Activated naive CD4-positive, alpha-beta T cell treated with anti-CD3 and anti-CD28 coated beads for 36 hours (primary cell): ENCODE measurements around the gene HECTD3. TPM values are rescaled to one million over a fixed set of nuclear protein-coding genes. Genes with fewer than 3 reads are reported as not detected.
A peak's percentile ranks its signal among the peaks of the same experiment; 100 is the strongest.

Source experiments
- CTCF ChIA-PET: fragments of 350-600 bp; sonication (Branson Sonifier 250); formaldehyde crosslinking; loops from one replicate; lab custom pipeline; 2021; ENCODE audit warnings: antibody characterized with exemption; lab: Charles Lee
- DNase-seq: peaks from one replicate; pipeline ENCODE4 v3.0.0-alpha.2; 2020
- H3K27ac Mint-ChIP-seq: one replicate; pipeline ENCODE4 v1.8.0; 2021; ENCODE audit warnings: mild to moderate bottlenecking, mixed read lengths
- H3K27me3 Mint-ChIP-seq: one replicate; pipeline ENCODE4 v1.8.0; 2021; ENCODE audit warnings: low read depth, mixed read lengths
- H3K36me3 Mint-ChIP-seq: one replicate; pipeline ENCODE4 v1.8.0; 2021; ENCODE audit warnings: low read depth, mixed read lengths
- H3K4me1 Mint-ChIP-seq: one replicate; pipeline ENCODE4 v1.8.0; 2021; ENCODE audit warnings: low read depth, mixed read lengths
- H3K4me3 Mint-ChIP-seq: one replicate; pipeline ENCODE4 v1.8.0; 2021; ENCODE audit warnings: mild to moderate bottlenecking, moderate library complexity, mixed read lengths
- H3K9me3 Mint-ChIP-seq: one replicate; pipeline ENCODE4 v1.8.0; 2021; ENCODE audit warnings: mixed read lengths
- intact Hi-C: fragments of 100-400 bp; cut with micrococcal nuclease; formaldehyde crosslinking; loops from one replicate; pipeline ENCODE4 v1.15.1; 2023
- total RNA-seq, 2 experiments: library from RNA; stranded (reverse); gene quantifications; one replicate each; pipeline ENCODE4 v1.2.3, GENCODE V29; 2021

HECTD3 gene
- total RNA-seq, 2 experiments from 2014 or later, result 14.3 to 16.9 TPM

DNA sequence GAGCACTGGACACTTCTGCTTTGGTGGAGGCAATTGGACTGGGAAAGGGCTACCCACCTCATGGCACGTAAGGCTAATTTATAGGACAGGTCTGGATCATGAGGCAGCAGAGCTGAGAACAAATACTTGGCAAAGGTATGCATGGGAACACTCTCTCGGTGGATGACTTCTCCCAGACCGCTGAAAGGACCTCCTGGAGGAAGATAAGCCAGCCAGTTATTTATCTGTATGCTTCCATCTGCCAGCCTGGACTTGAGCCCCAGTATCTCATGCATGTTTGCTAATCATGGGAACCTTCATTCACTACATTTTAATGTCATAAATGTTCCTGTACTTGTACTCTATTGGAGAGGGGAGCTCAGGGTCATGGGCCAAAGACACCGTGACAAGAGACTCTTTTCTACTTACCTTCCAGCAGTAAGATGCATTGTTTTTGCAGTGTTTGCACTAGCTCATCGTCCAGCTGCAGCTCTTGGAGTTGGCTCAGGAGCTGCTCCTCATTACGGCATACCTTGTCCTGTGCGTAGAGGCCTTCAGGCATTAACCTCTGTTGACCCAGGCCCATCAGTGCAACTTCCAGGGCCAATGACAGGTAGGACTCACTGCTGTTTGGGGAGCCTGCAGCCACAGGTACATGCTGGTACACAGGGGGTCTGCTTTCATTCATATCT lies 24.6 kb upstream of the HECTD3 start:
- Mint-ChIP-seq H3K27me3 (no peaks in the 10 kb centered on the region), H3K4me3 (no peak overlapping the region), H3K27ac (no peak overlapping the region), H3K9me3 (no peaks in the 10 kb centered on the region), H3K4me1 (peaks cover 2% of the 10 kb centered on the region), H3K36me3 (no peaks in the 10 kb centered on the region)
- intact Hi-C loops, result no loop called here
- CTCF ChIA-PET, result interaction anchor here (0.6 to 3.5 kb wide), 2 partner anchors 18 to 1211 kb away, joined by 3 to 16 read pairs; no protein-coding TSS in a partner anchor
- no peak for DNase-seq

DNA sequence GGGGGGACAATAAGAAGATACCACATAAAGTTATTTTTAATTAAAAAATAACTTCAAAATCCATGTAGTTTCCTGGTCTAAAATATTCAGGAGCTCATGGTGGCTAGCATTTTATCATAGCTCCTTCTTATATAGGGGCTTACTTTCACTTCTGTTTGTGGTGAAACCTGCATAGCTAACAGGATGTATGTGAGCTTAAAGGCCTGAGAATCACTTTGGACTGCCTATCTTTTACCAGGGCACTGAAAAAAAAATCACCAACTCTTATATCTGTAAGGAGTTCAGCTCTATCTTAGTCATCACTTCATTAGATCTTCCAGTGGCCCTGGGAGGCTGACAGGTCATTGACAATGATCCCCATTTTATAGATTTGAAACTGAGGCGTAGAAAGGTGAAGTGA lies 22.2 kb upstream of the HECTD3 start:
- intact Hi-C loops, result no loop called here
- H3K4me3 Mint-ChIP-seq, result no peak overlapping the region
- CTCF ChIA-PET, result interaction anchor here (3.5 kb wide), 1 partner anchor 16 kb away, joined by 16 read pairs; no protein-coding TSS in a partner anchor
- no peaks in the 10 kb centered on the region for H3K36me3 Mint-ChIP-seq
- no peaks in the 10 kb centered on the region for H3K9me3 Mint-ChIP-seq
- H3K27ac Mint-ChIP-seq, result no peak overlapping the region
- no peaks in the 10 kb centered on the region for H3K27me3 Mint-ChIP-seq
- no peak for DNase-seq
- peaks cover 2% of the 10 kb centered on the region for H3K4me1 Mint-ChIP-seq

DNA sequence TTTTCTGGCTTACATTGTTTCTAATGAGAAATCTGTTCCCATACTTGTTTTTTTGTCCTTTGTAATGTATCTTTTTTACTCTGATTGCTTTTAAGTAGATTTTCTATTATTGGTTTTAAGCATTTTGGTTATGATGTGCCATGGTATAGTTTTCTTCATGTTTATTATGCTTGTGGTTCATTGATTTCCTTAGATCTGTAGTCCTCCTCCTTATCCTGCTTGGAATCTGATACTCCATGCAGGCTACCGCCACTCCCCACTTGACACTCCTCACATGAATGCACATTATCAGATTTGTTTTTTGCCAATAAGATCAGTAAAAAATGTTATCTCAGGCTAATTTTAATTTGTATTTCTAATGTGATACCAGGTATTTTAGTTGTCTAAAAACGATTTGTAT lies 21.7 kb upstream of the HECTD3 start:
- no peak overlapping the region for H3K27ac Mint-ChIP-seq

DNA sequence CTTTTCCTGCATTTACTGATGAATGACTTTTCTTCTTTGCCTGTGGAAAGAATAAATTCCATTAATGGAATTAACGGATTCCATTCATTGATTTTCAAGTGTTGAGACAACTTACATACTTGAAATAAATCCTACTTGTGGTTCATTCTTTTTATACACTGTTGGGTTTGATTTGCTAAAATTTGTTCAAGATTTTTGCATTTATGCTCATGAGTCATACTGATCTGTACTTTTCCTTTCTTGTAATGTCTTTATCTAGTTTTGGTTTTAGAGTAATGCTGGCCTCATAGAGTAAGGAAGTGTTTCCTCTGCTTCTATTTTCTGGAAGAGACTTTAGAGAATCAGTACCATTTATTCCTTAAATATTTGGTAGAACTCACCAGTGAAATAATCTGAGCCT lies 15.3 kb upstream of the HECTD3 start:
- no peak overlapping the region for H3K4me3 Mint-ChIP-seq
- no peak for DNase-seq
- intact Hi-C loops, result no loop called here
- no peaks in the 10 kb centered on the region for H3K36me3 Mint-ChIP-seq
- no peaks in the 10 kb centered on the region for H3K9me3 Mint-ChIP-seq
- H3K27ac Mint-ChIP-seq, result peak overlapping the region; percentile 5
- H3K27me3 Mint-ChIP-seq, result no peaks in the 10 kb centered on the region
- CTCF ChIA-PET, result interaction anchor here (1.0 kb wide), 1 partner anchor 274 kb away, joined by 5 read pairs; no protein-coding TSS in a partner anchor
- H3K4me1 Mint-ChIP-seq, result peaks cover 12% of the 10 kb centered on the region

More for the DNA sequence above, 21.7 kb upstream of the HECTD3 start:
- no peaks in the 10 kb centered on the region for H3K27me3 Mint-ChIP-seq
- no peak overlapping the region for H3K4me3 Mint-ChIP-seq
- H3K9me3 Mint-ChIP-seq, result no peaks in the 10 kb centered on the region
- peaks cover 2% of the 10 kb centered on the region for H3K4me1 Mint-ChIP-seq
- CTCF ChIA-PET, result interaction anchor here (3.5 kb wide), 1 partner anchor 15 kb away, joined by 16 read pairs; no protein-coding TSS in a partner anchor
- H3K36me3 Mint-ChIP-seq, result no peaks in the 10 kb centered on the region
- no peak for DNase-seq
- intact Hi-C loops, result no loop called here

DNA sequence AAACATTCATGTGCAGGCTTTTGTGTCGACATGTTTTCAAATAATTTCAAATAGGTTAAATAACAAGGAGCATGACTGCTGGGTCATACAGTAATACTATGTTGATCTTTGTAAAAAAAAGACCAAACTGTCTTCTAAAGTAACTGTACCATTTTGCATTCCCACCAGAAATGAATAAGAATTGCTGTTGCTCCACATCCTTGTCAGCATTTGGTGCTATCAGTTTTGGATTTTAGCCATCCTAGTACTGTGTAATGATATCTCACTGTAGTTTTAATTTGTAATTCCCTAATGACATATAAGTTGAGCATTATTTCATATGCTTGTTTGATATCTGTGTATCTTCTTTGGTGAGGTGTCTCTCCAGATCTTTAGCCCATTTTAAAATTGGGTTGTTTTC lies 12.5 kb upstream of the HECTD3 start:
- intact Hi-C loops, result no loop called here
- DNase-seq, result no peak
- no peak overlapping the region for H3K27ac Mint-ChIP-seq

DNA sequence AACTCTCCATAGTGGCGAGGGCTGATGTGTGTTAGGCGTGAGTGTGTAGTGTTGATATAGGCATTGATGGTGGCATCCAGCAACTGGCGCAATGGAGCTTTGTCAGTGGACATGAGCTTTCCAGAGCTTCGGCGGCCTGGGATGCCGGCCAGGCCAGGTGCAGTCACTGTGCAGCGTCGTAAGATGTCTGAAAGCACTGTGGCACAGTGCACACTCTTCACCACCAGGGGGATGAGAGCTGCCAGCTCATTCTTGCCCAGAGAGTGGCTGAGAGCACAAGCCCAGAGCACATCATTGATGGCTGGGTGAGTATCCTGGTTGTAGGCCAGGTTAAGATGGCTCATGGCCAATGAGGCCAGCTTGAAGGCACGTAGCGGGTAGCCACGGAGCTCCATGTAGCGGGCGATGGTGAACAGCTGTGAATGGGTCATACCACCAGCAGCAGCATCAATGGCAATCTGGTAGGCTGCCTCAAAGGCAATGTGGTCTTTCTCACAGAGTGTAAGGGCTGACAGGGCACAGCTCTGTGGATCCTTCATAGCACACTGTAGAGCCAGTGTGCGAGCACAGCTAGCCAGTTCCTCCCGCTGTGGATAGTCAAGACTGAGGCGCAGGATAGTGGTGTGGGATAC lies 7.6 kb upstream of the HECTD3 start:
- H3K4me3 Mint-ChIP-seq, result no peak overlapping the region
- H3K27me3 Mint-ChIP-seq, result no peaks in the 10 kb centered on the region
- intact Hi-C loops, result loop anchor here (1.0 kb wide), 2 partner anchors 212 to 282 kb away; no protein-coding TSS in a partner anchor
- peaks cover 13% of the 10 kb centered on the region for H3K4me1 Mint-ChIP-seq
- CTCF ChIA-PET, result interaction anchor here (0.7 to 6.1 kb wide), 20 partner anchors 8 to 474 kb away, joined by 3 to 155 read pairs (median 4); partner anchors contain the start of genes MUTYH and TOE1
- H3K36me3 Mint-ChIP-seq, result peaks cover 6% of the 10 kb centered on the region
- no peak overlapping the region for H3K27ac Mint-ChIP-seq
- no peaks in the 10 kb centered on the region for H3K9me3 Mint-ChIP-seq
- peak; percentile 81 for DNase-seq

More for the DNA sequence above, 12.5 kb upstream of the HECTD3 start:
- Mint-ChIP-seq H3K4me1 (peaks cover 12% of the 10 kb centered on the region), H3K4me3 (no peak overlapping the region), H3K9me3 (no peaks in the 10 kb centered on the region), H3K27me3 (no peaks in the 10 kb centered on the region), H3K36me3 (no peaks in the 10 kb centered on the region)
- CTCF ChIA-PET, result no interaction called here

DNA sequence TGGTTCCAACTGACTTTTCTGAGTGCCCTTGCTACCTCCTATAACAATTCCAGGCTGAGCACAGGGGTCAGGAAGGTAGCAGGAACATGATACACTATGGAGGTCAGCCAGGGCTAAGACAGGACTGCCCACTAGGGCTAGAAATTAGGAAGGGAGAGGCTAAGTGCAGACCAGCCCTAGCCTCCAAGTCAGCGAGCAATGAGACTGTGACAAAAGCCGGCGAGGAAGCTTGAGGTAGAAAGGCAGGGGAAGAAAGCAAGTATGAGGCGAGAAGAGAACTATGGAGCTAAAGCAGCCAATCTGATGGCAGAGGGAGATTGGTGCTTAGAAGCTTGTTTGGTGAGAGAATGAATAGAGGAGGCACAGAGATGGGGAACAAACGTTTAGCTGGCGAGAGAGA lies 5.6 kb upstream of the HECTD3 start:
- peaks cover 6% of the 10 kb centered on the region for H3K36me3 Mint-ChIP-seq
- H3K27ac Mint-ChIP-seq, result no peak overlapping the region
- no peak for DNase-seq
- H3K9me3 Mint-ChIP-seq, result no peaks in the 10 kb centered on the region
- H3K4me3 Mint-ChIP-seq, result no peak overlapping the region
- intact Hi-C loops, result no loop called here
- no peaks in the 10 kb centered on the region for H3K27me3 Mint-ChIP-seq
- CTCF ChIA-PET, result interaction anchor here (0.6 to 6.1 kb wide), 6 partner anchors 17 to 323 kb away, joined by 3 to 155 read pairs (median 10); partner anchors contain the start of genes MUTYH and TOE1
- peaks cover 22% of the 10 kb centered on the region for H3K4me1 Mint-ChIP-seq

DNA sequence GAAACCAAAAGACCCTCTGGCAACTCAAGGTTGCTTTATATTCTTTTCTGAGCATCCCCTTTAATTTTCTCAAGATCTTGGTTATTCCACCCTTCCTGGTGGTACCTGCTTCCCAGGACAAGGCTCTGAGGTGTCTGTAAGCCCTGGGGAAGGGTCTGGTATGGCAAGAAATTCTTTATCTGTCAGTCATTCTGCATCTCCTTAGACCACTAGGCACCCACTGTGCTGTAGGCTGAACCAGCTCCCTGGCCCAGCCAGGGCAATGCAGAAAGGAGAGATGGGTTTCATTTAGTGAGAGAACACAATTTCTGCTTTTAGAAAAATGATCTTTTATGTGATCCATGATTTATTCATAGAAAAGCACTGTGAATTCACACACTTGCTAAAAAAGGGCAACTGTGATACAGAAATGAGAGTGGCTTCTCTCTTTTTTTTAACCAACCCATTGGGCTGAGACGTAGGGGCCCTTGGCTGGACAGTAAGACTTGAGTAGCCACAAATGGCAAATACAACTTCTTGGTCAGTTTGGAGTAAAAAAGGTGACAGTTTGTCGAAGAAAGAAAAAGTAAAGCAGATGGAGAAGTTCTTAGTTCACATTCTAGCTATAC lies 5.1 kb upstream of the HECTD3 start:
- CTCF ChIA-PET, result interaction anchor here (0.7 to 6.1 kb wide), 8 partner anchors 18 to 324 kb away, joined by 3 to 155 read pairs (median 3); partner anchors contain the start of genes MUTYH and TOE1
- H3K27me3 Mint-ChIP-seq, result no peaks in the 10 kb centered on the region
- H3K9me3 Mint-ChIP-seq, result no peaks in the 10 kb centered on the region
- H3K36me3 Mint-ChIP-seq, result peaks cover 6% of the 10 kb centered on the region
- H3K4me3 Mint-ChIP-seq, result no peak overlapping the region
- no peak for DNase-seq
- H3K27ac Mint-ChIP-seq, result no peak overlapping the region
- H3K4me1 Mint-ChIP-seq, result peaks cover 26% of the 10 kb centered on the region
- intact Hi-C loops, result no loop called here

DNA sequence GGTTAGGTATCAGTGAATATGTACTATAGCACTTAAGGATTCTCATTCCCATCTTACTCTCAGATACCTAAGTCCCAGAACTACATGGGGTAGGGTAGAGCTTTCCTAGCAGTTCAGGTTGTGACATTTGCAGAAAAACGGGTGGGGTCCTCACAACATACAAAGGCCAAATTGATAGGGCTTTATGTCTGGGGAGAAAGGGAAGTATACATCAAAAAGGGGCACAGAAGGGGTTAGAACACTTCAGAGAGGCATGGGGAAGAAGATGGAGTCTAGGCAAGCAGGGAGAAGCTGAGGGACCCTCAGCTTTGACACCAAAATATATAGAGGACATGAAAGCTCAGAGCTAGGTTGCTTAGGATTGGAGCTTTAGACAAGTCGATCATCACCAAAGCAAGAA lies 4.6 kb upstream of the HECTD3 start:
- DNase-seq, result no peak
- Mint-ChIP-seq H3K27ac (no peak overlapping the region), H3K4me1 (peaks cover 26% of the 10 kb centered on the region), H3K27me3 (no peaks in the 10 kb centered on the region), H3K36me3 (peaks cover 6% of the 10 kb centered on the region), H3K9me3 (no peaks in the 10 kb centered on the region), H3K4me3 (no peak overlapping the region)
- CTCF ChIA-PET, result interaction anchor here (0.7 to 6.1 kb wide), 6 partner anchors 212 to 324 kb away, joined by 3 to 155 read pairs (median 3); partner anchors contain the start of genes MUTYH and TOE1
- intact Hi-C loops, result no loop called here

DNA sequence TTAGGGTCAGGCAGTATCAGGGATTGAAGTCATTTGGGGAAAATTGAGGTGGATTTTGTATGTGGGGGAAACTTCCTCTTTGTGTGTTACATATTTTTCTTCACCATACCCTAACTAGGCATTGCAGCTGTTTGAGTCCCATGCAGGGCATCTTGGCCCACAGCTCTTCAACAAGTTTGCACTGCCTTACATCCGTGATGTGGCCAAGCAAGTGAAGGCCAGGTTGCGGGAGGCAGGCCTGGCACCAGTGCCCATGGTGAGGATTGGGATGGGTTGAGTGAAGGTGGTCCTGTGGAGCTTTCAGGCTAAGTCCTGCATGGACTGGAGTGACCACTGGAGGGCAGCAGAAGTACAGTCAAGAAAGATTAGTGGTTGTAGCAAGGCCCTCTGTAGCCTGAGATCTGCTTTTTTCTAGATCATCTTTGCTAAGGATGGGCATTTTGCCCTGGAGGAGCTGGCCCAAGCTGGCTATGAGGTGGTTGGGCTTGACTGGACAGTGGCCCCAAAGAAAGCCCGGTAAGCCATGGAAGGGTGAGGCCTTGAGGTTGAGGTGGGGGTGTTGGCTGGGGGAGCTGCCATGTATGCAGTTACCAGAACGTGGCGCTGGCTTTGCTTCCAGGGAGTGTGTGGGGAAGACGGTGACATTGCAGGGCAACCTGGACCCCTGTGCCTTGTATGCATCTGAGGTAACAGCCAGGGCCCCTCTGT lies 3.4 kb upstream of the HECTD3 start:
- intact Hi-C loops, result loop anchor here (1.0 to 5.0 kb wide), 4 partner anchors 216 to 568 kb away; partner anchors contain the start of gene NASP
- H3K27me3 Mint-ChIP-seq, result no peaks in the 10 kb centered on the region
- H3K36me3 Mint-ChIP-seq, result peaks cover 6% of the 10 kb centered on the region
- CTCF ChIA-PET, result interaction anchor here (0.6 to 5.6 kb wide), 35 partner anchors 10 to 481 kb away, joined by 3 to 124 read pairs (median 4); partner anchors contain the start of genes EIF2B3, MUTYH and TOE1
- peak overlapping the region; percentile 76 for H3K27ac Mint-ChIP-seq
- peaks cover 36% of the 10 kb centered on the region for H3K4me1 Mint-ChIP-seq
- H3K9me3 Mint-ChIP-seq, result no peaks in the 10 kb centered on the region
- peak overlapping the region; percentile 43 for H3K4me3 Mint-ChIP-seq
- peak; percentile 92 for DNase-seq

DNA sequence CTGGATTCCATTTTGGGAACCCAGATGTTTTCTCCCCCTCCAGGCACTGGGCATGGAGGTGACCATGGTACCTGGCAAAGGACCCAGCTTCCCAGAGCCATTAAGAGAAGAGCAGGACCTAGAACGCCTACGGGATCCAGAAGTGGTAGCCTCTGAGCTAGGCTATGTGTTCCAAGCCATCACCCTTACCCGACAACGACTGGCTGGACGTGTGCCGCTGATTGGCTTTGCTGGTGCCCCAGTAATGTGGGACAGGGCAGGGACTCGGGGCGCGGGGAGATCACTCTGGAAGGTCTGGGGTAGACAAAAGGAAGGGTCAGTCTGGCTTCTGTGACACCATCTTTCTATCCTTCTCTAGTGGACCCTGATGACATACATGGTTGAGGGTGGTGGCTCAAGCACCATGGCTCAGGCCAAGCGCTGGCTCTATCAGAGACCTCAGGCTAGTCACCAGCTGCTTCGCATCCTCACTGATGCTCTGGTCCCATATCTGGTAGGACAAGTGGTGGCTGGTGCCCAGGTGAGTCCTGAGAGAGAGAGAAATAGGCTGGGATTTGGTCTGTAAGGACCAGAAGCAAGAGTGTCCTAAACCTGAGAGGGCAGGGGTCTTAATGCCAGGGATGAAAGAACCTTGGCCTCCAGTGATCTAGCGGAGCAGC lies 2.6 kb upstream of the HECTD3 start:
- Mint-ChIP-seq H3K9me3 (no peaks in the 10 kb centered on the region), H3K4me1 (peaks cover 36% of the 10 kb centered on the region), H3K27me3 (no peaks in the 10 kb centered on the region), H3K36me3 (peaks cover 6% of the 10 kb centered on the region), H3K4me3 (peak overlapping the region; percentile 81), H3K27ac (peak overlapping the region; percentile 27)
- no peak for DNase-seq
- intact Hi-C loops, result loop anchor here (1.0 to 5.0 kb wide), 5 partner anchors 193 to 569 kb away; partner anchors contain the start of genes NASP and ZSWIM5
- CTCF ChIA-PET, result interaction anchor here (0.6 to 5.6 kb wide), 28 partner anchors 9 to 482 kb away, joined by 3 to 124 read pairs (median 4); partner anchors contain the start of genes EIF2B3, MUTYH and TOE1
